HG03108 (cell line): Measurements from ENCODE around the gene SPSB2.
A peak's percentile ranks its signal among the peaks of the same experiment; 100 is the strongest.
"Not testable (repeated sequence)": the region's sequence is repeated elsewhere in the genome, so short reads cannot be mapped to it uniquely, and the experiment has no call there.

ENCODE experiments used
- ATAC-seq: cut with Tn5 transposase; IDR thresholded peaks from one replicate; pipeline ENCODE4 v1.9.1; 2021; ENCODE audit warnings: moderate library complexity; ENCODE audit not compliant: unreplicated experiment

SPSB2 gene

GRCh38 chr12:6903722-6904121, 30.6 kb upstream of the SPSB2 start:
- ATAC-seq: no peak

- ATAC-seq: no peak
These were observed 29.3 kb upstream of the SPSB2 start for GRCh38 chr12:6902448-6902847.

DNA sequence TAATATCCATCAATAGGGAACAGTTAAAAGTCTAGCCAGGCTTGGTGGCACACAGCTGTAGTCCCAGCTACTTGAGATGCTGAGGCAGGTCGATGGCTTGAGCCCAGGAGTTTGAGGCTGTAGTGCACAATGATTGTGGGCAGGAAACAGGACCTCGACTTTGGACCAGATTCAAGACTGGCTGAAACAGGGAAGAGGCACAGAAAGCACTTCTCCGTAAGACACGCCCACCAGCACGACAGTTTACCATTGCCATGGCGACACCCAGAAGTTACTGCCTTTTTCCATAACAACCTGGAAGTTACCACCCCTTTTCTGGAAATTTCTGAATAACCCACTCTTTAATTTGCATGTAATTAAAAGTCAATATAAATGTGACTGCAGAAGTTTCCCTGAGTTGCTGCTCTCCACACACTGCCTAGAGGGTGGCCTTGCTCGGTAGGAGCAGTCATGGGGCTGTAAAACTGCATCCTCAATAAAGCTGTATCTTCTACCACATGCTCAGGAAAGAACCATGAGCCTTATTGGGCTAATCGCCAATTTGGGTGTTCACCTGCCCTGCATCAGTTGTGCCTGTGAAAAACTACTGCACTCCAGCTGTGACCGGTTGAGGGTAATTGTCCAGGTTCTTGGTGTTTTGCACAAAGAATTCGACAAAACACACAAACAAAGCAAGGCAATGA, 26.9 kb upstream of the SPSB2 start:
- ATAC-seq: no peak

- no peak for ATAC-seq
These were observed 26.3 kb upstream of the SPSB2 start for GRCh38 chr12:6899427-6899826.

DNA sequence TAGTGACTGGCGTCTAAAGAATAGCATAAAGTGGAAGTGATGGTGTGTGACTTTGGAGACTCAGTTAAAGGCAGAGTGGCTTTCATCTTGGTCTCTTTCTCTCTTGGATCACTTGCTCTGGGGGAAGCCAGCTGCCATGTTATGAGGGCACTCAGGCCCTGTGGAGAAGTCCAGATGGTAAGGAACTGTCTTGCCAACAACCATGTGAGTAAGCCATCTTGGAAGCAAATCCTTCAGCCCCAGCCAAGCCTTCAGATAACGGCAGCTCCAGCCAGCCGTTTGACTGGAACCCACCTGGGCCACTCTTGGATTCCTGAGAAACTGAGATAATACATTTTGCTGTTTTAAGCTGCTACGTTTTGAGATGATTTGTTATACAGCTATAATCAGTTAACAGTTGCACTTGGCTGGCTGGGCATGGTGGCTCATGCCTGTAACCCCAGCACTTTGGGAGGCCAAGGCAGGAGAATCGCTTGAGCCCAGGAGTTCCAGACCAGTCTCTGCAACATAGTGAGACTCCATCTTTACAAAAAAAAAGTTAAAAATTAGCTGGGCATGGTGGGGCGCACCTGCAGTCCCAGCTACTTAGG, 23.8 kb upstream of the SPSB2 start:
- no peak for ATAC-seq

- ATAC-seq: no peak
These were observed 21.2 kb upstream of the SPSB2 start for GRCh38 chr12:6894321-6894720.

DNA sequence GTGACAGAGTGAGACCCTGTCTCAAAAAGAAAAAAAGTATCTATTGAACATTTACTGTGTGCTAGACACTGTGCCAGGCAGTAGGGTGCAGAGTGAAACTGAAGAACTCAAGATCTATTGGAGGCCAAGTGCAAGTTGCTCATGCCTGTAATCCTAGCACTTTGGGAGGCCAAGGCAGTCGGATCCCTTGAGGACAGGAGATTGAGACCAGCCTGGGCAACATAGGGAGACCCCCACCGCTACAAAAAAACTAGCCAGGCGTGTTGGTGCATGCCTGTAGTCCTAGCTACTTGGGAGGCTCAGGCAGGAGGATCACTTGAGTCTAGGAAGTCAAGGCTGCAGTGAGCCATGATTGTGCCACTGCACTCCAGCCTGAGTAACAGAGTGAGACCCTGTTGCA, 19.6 kb upstream of the SPSB2 start:
- ATAC-seq: not testable (repeated sequence)

DNA sequence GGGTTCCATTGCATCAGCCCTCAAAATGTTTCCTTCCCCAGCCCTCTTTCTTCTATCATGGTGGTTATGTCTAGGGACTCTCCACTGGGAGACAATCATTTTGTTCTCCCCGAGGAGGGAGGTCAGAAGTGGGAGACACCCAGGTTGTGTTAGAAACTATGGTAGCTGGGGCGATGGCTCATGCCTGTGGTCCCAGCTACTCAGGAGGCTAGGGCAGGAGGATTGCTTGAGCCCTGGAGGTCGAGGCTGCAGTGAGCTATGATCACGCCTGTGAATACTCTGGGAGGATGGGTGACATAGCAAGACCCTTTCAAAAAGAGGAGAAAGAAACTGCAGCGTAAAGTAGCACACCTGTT, 18.5 kb upstream of the SPSB2 start:
- no peak for ATAC-seq

DNA sequence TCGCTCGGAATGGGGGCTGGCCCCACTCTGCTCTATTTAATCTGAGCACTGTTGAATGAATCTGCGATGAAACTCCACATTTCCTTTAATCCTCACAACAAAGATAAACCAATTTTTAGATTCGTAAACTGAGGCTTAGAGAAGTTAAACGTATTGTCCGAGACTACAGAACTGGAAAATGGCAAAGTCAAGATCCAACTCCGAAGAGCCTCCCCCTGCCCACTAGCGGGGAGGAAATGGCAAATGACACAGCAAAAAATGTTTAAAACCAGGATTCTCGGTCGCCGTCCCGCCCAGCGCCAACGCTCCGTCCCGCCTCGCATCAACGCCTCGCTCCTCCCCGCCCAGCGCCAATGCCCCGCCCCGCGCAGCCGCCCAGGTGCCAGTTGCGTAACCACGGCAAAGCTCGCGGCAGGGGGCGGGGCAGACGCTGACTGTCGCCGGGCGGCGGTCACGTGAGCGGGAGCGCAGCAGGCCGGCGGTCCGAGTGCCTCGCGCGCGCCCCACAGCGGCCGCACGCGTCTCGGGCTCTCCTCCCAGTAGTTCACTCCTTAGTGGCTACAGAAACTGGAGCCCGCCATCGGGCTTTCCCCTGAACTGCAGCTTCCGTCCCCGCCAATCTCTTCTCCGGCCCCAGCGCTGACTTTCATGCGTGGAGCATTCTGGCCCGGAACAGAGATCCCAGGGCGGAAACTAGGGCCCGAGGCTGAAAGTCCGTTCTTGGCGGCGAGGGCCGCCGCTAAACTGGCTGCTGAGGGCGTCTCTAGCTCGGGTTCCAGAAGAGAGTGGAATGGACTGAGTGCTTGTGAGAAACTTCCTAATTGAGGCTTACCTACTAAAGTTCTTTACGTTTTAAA, 17.9 kb upstream of the SPSB2 start:
- peak; percentile 97 for ATAC-seq

DNA sequence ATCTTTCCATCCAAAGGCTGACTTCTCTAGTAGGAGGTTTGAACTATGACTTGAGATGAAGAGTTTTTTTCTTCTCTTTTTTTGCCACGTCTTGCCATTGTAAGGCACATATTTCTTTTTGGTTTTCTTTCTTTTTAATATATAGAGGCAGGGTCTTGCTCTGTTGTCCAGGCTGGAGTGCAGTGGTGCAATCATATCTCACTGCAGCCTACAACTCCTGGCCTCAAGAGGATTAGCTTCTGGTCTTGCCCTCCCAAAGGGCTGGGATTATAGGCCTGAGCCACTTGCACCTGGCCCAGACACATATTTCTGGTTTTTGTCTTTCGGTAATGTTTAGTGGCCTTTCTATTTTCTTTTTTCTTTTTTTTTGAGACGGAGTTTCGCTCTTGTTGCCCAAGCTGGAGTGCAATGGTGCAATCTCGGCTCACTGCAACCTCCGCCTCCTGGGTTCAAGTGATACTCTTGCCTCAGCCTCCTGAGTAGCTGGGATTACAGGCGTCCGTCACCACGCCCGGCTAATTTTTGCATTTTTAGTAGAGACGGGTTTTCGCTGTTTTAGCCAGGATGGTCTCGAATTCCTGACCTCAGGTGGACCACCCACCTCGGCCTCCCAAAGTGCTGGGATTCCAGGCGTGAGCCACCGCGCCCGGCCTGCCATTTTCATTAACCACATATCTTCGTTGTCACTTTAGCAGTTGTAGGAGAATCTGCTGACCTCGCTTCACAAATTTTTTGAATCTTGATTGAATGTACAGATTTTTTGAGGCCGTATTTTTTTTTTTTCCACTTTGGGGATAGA, 16.9 kb upstream of the SPSB2 start:
- not testable (repeated sequence) for ATAC-seq

DNA sequence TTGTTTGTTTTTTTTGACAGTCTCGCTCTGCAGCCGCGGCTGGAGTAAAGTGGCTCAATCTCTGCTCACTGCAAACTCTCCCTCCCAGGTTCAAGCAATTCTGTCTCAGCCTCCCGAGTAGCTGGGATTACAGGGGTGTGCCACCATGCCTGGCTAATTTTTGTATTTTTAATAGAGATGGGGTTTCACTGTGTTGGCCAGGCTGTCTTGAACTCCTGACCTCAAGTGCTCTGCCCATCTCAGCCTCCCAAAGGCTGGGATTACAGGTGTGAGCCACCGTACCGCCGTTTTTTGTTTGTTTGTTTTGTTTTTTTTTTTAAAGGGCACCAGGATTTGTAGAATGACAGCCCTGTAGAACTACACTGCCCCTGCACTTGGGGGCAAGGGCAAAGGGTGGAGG, 15.7 kb upstream of the SPSB2 start:
- ATAC-seq: not testable (repeated sequence)

DNA sequence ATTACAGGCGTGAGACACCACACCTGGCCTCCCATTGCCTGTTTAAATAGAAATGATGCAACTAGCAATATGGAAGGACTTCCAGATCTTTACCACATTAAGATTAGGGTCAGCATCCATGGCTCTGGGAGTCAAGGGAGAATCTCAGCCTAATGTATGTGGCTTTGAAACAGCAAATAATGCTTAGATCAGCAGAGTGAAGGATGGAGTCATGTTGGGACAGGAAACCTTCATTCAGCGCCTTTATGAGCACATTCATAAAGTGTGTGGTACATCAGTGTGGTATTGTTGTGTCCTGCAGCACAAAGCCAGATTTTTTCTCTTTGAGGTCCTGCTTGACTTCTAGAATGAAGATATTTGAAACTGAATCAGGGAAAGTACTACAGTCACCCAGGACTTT, 15.3 kb upstream of the SPSB2 start:
- ATAC-seq: no peak

- no peak for ATAC-seq
These were observed 14.4 kb upstream of the SPSB2 start for GRCh38 chr12:6887460-6887859.

GRCh38 chr12:6886206-6886999, 13.3 kb upstream of the SPSB2 start:
- ATAC-seq: not testable (repeated sequence)

DNA sequence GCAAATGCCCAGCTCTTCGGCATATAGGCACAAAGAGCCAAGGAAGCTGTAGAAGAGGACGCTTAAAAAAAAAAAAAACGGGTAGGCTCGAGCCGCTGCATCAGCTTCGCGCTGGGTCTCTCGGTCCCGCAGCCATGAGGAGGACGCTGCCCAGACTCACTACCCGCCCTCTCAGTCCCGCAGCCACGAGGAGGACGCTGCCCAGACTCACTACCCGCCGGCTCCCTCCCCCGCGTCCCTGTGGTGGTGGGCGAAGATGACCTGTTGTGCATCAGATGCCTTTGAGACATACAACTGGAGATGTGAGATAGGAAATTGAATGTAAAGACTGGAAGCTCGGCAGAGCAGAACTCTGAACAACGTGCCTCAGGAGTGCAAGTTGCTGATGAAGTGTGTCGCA, 11.4 kb upstream of the SPSB2 start:
- ATAC-seq: no peak

DNA sequence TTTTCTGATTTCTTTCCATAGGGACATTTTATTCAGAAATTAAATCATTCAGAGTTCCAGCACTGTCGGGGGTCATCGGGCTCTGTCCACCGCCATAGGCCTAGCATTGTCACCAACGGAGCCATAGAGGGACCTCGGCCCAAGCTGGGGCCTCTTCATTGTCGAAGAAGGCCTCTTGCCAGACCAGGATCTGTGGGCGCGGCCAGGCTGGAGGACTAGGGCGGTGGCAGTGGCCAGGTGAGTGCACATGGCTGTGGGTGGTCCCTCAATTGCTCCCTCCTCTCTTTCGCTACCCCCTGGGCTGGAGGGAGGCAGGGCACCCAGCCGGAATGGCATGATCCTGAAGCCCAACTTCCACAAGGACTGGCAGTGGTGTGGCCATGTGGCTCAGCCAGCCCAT, 10.6 kb upstream of the SPSB2 start:
- no peak for ATAC-seq

DNA sequence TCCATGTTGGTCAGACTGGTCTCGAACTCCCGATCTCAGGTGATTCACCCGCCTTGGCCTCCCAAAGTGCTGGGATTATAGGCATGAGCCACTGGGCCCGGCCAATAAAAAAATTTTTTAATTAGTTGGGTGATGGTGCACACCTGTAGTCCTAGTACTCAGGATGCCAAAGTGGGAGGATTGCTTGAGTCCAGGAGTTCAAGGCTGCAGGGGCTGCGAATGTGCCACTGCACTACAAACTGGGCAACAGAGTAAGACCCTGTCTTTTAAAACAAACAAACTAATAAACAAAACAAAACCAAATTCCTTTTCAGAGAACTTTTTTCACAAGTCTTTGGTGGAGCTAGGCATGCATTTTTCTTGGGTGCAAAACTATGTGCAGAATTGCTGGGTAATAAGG, 10.1 kb upstream of the SPSB2 start:
- no peak for ATAC-seq

DNA sequence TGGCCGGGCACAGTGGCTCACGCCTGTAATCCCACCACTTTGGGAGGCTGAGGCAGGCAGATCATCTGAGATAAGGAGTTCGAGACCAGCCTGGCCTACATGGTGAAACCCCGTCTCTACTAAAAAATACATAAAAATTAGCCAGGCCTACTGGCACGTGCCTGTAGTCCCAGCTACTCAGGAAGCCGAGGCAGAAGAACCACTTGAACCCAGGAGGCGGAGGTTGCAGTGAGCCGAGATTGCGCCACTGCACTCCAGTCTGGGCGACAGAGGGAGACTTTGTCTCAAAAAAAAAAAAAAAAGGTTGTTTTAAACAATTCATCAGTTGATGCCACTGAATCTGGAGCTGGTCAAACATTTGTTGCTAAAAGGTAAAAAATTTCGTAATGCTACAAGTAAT, 6.7 kb upstream of the SPSB2 start:
- not testable (repeated sequence) for ATAC-seq

DNA sequence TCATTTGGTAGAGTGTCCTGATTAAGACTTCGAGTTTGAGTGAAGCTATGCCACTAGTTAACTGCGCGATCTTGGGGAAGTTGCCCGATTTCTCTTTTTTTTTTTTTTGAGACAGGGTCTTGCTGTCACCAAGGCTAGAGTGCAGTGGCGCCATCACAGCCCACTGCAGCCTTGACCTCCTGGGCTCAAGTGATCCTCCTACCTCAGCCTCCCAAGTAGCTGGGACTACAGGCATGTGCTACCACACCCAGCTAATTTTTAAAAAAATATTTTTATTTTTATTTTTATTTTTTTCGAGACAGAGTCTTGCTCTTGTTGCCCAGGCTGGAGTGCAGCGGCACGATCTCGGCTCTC, 889 bp upstream of the SPSB2 start:
- not testable (repeated sequence) for ATAC-seq
